Prostate gland (tissue), 2 donors: ENCODE data around the gene TJP2. TPM values are rescaled to one million over a fixed set of nuclear protein-coding genes. Genes with fewer than 3 reads are reported as not detected.

Experiments
- DNase-seq: peaks from one replicate; pipeline ENCODE4 v3.0.0-alpha.2; 2019; ENCODE audit warnings: low spot score
- H3K27ac ChIP-seq, 2 donors: fragments of 200-600 bp; sonication (generic); 2 replicates each; pipeline ENCODE4 v1.5.1; 2017 to 2019
- H3K27me3 ChIP-seq: fragments of 200-600 bp; sonication (generic); replicated peaks from 2 replicates; pipeline ENCODE4 v1.5.1; 2019; ENCODE audit not compliant: insufficient read depth
- H3K36me3 ChIP-seq, 2 donors: fragments of 200-600 bp; sonication (generic); 1 replicate in 1 of 2; 2 replicates in 1 of 2; pipeline versions ENCODE4 v1.5.1 to v1.8.1; 2017 to 2019
- H3K4me1 ChIP-seq: fragments of 200-600 bp; sonication (generic); replicated peaks from 2 replicates; pipeline ENCODE4 v1.5.1; 2019
- H3K4me3 ChIP-seq, 2 donors: fragments of 200-600 bp; sonication (generic); 2 replicates each; pipeline ENCODE4 v1.5.1; 2017 to 2019
- H3K9me3 ChIP-seq: fragments of 200-600 bp; sonication (generic); 2 replicates; pipeline ENCODE4 v1.5.1; 2017
- CTCF ChIP-seq, 4 experiments: fragments of 200-600 bp in 2 of 4; fragments of 450-650 bp in 2 of 4; sonication (generic) in 2 of 4; IDR thresholded peaks; 1 replicate in 3 of 4; 2 replicates in 1 of 4; pipeline ENCODE4 v1.5.1; 2016 to 2019; ENCODE audit warnings: antibody characterized with exemption in 4 of 4, mild to moderate bottlenecking in 2 of 4, moderate library complexity in 2 of 4
- POLR2A ChIP-seq: fragments of 450-650 bp; IDR thresholded peaks from one replicate; pipeline ENCODE4 v1.6.1; 2016; ENCODE audit warnings: antibody characterized with exemption, mild to moderate bottlenecking
- POLR2AphosphoS5 ChIP-seq: sonication (generic); formaldehyde crosslinking; IDR thresholded peaks from one replicate; pipeline ENCODE4 v1.6.1; 2017; ENCODE audit warnings: antibody characterized with exemption
- WGBS: methylation state at CpG from one replicate; pipeline ENCODE4 v1.1.5; 2018; 5-methylcytosine and 5-hydroxymethylcytosine counted together
- intact Hi-C: fragments of 100-400 bp; cut with DNase I; formaldehyde crosslinking; loops from one replicate; pipeline ENCODE4 v1.14.2; 2022
- total RNA-seq, 2 donors: library from RNA; depleted of rRNA; stranded (reverse); fragments of >200 nt; gene quantifications; one replicate each; pipeline ENCODE4 v1.1.0, GENCODE V29; 2016

TJP2 gene
- total RNA-seq = 100 to 1,000 TPM; 117 to 166 TPM

- Histone ChIP-seq H3K27ac (peak within 1 kb of the TSS; percentile 39 to 55), H3K27me3 (no peaks in the 10 kb centered on the region), H3K9me3 (no peaks in the 10 kb centered on the region), H3K4me1 (no peaks in the 10 kb centered on the region), H3K4me3 (peak within 1 kb of the TSS; percentile 44 to 45), H3K36me3 (no peaks in the 10 kb centered on the region)
- TF ChIP-seq POLR2AphosphoS5 = no peak
- TF ChIP-seq POLR2A = no peak
- TF ChIP-seq CTCF (IDR thresholded peaks at IDR 0.05) = no peak
- intact Hi-C loops = no loop called here
- WGBS = 1% methylated on average over 47 of the region's 93 CpGs
- DNase-seq = peak; percentile 46
Measured at GRCh38 chr9:69173891-69174615, at the start of gene TJP2. TSS of gene TJP2 (plus strand) at chr9:69174277. CDS start at chr9:69174373, 96 bp downstream.

DNA sequence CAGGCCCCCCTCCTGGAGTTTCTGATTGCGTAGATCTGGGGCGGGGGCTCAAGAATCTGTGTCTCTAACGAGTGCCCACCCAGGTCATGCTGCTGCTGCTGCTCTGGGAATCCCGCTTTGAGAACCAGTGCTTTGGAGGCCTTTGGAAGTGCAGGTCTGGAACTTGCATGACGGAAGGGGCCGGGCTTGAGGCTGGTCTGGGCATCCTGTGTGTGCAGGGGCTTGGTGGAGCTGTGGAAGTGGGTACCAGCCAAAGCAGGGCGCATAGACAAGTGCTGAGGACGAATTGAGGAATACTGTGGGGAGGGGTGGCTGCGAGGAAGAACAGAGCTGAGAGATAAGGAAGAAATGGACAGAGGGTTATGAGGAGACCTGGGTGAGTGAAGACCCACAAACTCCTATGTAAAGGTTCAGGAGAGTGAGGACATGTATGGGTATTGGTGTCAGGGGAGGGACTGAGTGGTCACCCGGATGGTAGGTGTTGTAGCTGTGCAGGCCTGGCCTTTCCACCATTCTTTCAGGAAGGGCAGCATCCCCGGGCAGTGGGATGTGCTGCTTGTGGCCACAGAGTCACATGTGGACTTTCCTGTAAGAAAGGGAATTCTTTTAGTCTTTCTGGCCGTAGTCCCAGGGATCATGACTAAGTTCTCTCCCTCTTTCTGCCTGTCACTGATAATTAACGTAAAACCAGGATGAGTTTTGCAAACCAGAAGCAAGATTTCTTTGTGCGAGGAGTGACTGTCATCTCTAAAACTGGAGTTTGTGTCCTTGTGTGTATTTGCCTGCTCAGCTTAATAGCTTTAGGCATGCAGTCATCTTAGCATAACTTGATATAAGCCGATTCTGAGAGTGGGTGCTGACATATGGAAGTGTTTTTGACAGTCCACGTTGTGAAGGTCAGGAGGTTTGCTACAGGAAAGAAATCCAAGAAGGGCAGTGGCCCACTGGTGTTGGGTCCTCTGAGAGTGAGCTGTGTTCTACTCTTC is 43.3 kb upstream of the TJP2 start:
- H3K4me1 ChIP-seq = no peaks in the 10 kb centered on the region
- no peaks in the 10 kb centered on the region for H3K27me3 ChIP-seq
- no peak overlapping the region for H3K4me3 ChIP-seq
- H3K27ac ChIP-seq = peak overlapping the region; percentile 0 to 39
- H3K9me3 ChIP-seq = no peaks in the 10 kb centered on the region
- H3K36me3 ChIP-seq = no peaks in the 10 kb centered on the region
- 74% methylated on average over 16 of the region's 16 CpGs for WGBS
- no peak for DNase-seq
- no peak for TF ChIP-seq POLR2AphosphoS5
- TF ChIP-seq CTCF (IDR thresholded peaks at IDR 0.05) = no peak
- TF ChIP-seq POLR2A = no peak
- intact Hi-C loops = loop anchor here (10.0 kb wide), 1 partner anchor 54 kb away; no protein-coding TSS in a partner anchor

DNA sequence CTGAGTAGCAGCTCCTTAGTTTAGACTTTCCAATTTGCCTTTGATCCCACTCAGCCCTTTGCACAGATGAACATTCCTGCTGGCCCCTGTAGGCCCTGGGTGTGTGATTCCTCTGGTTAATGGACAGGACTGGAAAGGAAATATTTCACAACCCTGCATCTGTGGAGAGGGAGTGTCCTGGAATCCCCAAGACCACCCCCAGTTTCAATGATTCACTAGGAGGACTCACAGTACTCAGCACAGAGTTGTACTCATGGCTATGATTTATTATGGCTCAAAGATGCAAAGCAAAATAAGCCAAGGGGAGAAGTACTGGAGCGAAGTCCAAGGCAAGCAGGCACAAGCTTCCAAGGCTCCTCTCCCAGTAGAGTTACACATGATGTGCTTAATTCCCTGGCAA is 42.4 kb upstream of the TJP2 start:
- intact Hi-C loops = loop anchor here (10.0 kb wide), 1 partner anchor 53 kb away; no protein-coding TSS in a partner anchor
- no peaks in the 10 kb centered on the region for H3K4me1 ChIP-seq
- H3K27me3 ChIP-seq = no peaks in the 10 kb centered on the region
- no peaks in the 10 kb centered on the region for H3K9me3 ChIP-seq
- peak; percentile 60 for TF ChIP-seq POLR2AphosphoS5
- no peak for TF ChIP-seq POLR2A
- WGBS = 35% methylated on average over 1 of the region's 1 CpG
- H3K36me3 ChIP-seq = no peaks in the 10 kb centered on the region
- H3K27ac ChIP-seq = peak overlapping the region; percentile 0 to 39
- DNase-seq = peak; percentile 25
- H3K4me3 ChIP-seq = no peak overlapping the region

DNA sequence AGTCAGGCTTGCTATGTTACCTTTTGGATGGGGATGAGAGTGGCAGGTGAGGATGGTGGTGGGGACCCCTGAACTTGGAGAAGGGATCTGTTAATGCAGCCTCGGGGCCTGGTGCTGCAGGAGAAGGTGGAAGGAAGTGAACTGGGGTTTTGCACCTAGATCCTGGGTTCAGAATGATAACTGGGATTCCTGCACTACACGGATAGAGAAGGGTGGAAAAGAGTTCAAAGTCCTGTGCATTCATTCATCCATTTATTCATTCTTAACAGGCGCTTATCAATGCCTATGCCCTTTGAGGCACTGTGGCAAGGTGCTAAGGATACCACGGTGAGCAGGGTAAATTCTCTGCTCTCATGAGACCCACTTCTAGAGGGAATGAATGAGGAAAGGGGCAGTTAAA is 41.7 kb upstream of the TJP2 start:
- H3K36me3 ChIP-seq = no peaks in the 10 kb centered on the region
- no peaks in the 10 kb centered on the region for H3K27me3 ChIP-seq
- no peak overlapping the region for H3K4me3 ChIP-seq
- H3K27ac ChIP-seq = peak overlapping the region in 1 of 2 donors; percentile 39
- DNase-seq = no peak
- H3K4me1 ChIP-seq = no peaks in the 10 kb centered on the region
- intact Hi-C loops = loop anchor here (10.0 kb wide), 1 partner anchor 52 kb away; no protein-coding TSS in a partner anchor
- H3K9me3 ChIP-seq = no peaks in the 10 kb centered on the region
- 82% methylated on average over 4 of the region's 4 CpGs for WGBS
- TF ChIP-seq POLR2AphosphoS5 (no peak), CTCF (IDR thresholded peaks at IDR 0.05) (no peak), POLR2A (no peak)

GRCh38 chr9:69134412-69134811 is 39.7 kb upstream of the TJP2 start:
- 96% methylated on average over 6 of the region's 6 CpGs for WGBS
- intact Hi-C loops = loop anchor here (10.0 kb wide), 1 partner anchor 50 kb away; no protein-coding TSS in a partner anchor
- H3K27me3 ChIP-seq = no peaks in the 10 kb centered on the region
- no peaks in the 10 kb centered on the region for H3K9me3 ChIP-seq
- no peaks in the 10 kb centered on the region for H3K36me3 ChIP-seq
- DNase-seq = peak; percentile 1
- TF ChIP-seq CTCF (IDR thresholded peaks at IDR 0.05) (no peak), POLR2AphosphoS5 (no peak), POLR2A (no peak)
- no peaks in the 10 kb centered on the region for H3K4me1 ChIP-seq
- no peak overlapping the region for H3K4me3 ChIP-seq
- H3K27ac ChIP-seq = no peak overlapping the region
